Gastroesophageal sphincter (tissue), 4 donors: Measurements from ENCODE around the gene CDH3. TPM values are rescaled to one million over a fixed set of nuclear protein-coding genes. Genes with fewer than 3 reads are reported as not detected.

ENCODE experiments used
- ATAC-seq: fragments of 150-250 bp; one replicate; pipeline ENCODE4 v1.9.1; 2016; ENCODE audit warnings: mild to moderate bottlenecking, moderate library complexity
- H3K27ac ChIP-seq, 4 donors: fragments of 200-600 bp; sonication (generic) in 3 of 4; 1 replicate in 3 of 4; 2 replicates in 1 of 4; pipeline ENCODE4 v1.5.1; 2016 to 2019
- H3K27me3 ChIP-seq: fragments of 200-600 bp; sonication (generic); one replicate; pipeline ENCODE4 v1.5.1; 2019
- H3K36me3 ChIP-seq, 2 donors: fragments of 200-600 bp; sonication (generic); one replicate each; pipeline ENCODE4 v1.5.1; 2019; ENCODE audit warnings: control low read depth in 1 of 2
- H3K4me1 ChIP-seq, 3 donors: fragments of 200-600 bp; sonication (generic); 1 replicate in 2 of 3; 2 replicates in 1 of 3; pipeline ENCODE4 v1.5.1; 2016 to 2019; ENCODE audit warnings: control low read depth in 2 of 3
- H3K4me3 ChIP-seq, 2 donors: fragments of 200-600 bp; sonication (generic); one replicate each; pipeline ENCODE4 v1.5.1; 2019; ENCODE audit warnings: mild to moderate bottlenecking in 1 of 2, moderate library complexity in 1 of 2
- H3K9me3 ChIP-seq, 3 donors: fragments of 200-600 bp; sonication (generic); one replicate each; pipeline ENCODE4 v1.5.1; 2017 to 2019; ENCODE audit warnings: control low read depth in 2 of 3
- CTCF ChIP-seq, 4 experiments: fragments of 200-600 bp in 2 of 4; fragments of 450-650 bp in 2 of 4; sonication (generic) in 1 of 4; IDR thresholded peaks; one replicate each; pipeline ENCODE4 v1.5.1; 2017 to 2019; ENCODE audit warnings: antibody characterized with exemption in 4 of 4, mild to moderate bottlenecking in 2 of 4, moderate library complexity in 2 of 4
- EP300 ChIP-seq: sonication (generic); formaldehyde crosslinking; IDR thresholded peaks from one replicate; pipeline ENCODE4 v1.6.1; 2017; ENCODE audit warnings: antibody characterized with exemption, mild to moderate bottlenecking
- POLR2A ChIP-seq, 2 donors: fragments of 450-650 bp; IDR thresholded peaks; one replicate each; pipeline ENCODE4 v1.6.1; 2017; ENCODE audit warnings: antibody characterized with exemption in 2 of 2, mild to moderate bottlenecking in 2 of 2, moderate library complexity in 1 of 2
- POLR2AphosphoS5 ChIP-seq: sonication (generic); formaldehyde crosslinking; IDR thresholded peaks from one replicate; pipeline ENCODE4 v1.6.1; 2017; ENCODE audit warnings: antibody characterized with exemption
- WGBS, 2 donors: methylation state at CpG; one replicate each; pipeline ENCODE4 v1.1.5; 2018; ENCODE audit warnings: low coverage in 1 of 2; 5-methylcytosine and 5-hydroxymethylcytosine counted together
- total RNA-seq, 4 donors: library from RNA; depleted of rRNA; stranded (reverse); fragments of >200 nt; gene quantifications; one replicate each; pipeline ENCODE4 v1.1.0, GENCODE V29; 2016

CDH3 gene
- 10 to 100 TPM in 1 of 4 donors, 1 to 10 TPM in 2, under 1 TPM in 1; 0.12 to 10.3 (median 4.6) TPM for total RNA-seq

DNA sequence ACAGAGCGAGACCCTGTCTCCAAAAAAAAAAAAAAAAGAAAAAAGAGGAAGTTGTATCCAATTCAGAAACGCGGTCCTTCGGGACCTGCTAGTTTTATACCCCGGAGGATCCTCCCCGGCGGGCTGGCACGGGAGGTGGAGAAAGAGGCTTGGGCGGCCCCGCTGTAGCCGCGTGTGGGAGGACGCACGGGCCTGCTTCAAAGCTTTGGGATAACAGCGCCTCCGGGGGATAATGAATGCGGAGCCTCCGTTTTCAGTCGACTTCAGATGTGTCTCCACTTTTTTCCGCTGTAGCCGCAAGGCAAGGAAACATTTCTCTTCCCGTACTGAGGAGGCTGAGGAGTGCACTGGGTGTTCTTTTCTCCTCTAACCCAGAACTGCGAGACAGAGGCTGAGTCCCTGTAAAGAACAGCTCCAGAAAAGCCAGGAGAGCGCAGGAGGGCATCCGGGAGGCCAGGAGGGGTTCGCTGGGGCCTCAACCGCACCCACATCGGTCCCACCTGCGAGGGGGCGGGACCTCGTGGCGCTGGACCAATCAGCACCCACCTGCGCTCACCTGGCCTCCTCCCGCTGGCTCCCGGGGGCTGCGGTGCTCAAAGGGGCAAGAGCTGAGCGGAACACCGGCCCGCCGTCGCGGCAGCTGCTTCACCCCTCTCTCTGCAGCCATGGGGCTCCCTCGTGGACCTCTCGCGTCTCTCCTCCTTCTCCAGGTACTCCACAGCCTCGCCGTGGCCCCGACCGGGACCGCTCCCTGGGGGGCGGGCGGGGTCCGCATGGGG, at the start of gene CDH3:
Gene CDH3, plus strand, starts transcription at position 596 of the 779 bp plus-strand sequence. Its CDS starts 70 bp downstream, at position 666.
- Histone ChIP-seq H3K27me3 (peaks cover 86% of the 10 kb centered on the region), H3K9me3 (no peaks in the 10 kb centered on the region), H3K4me1 (peaks cover 0 to 28% (median 12%) of the 10 kb centered on the region in 3 donors), H3K27ac (no peak within 1 kb of the TSS), H3K4me3 (peak within 1 kb of the TSS in 1 of 2 donors; percentile 23), H3K36me3 (no peaks in the 10 kb centered on the region)
- ATAC-seq = no peak
- 2 to 10% methylated on average over 21 to 22 of the region's 53 CpGs for WGBS, 2 donors
- TF ChIP-seq POLR2A (IDR thresholded peaks at IDR 0.05) = no peak
- no peak for TF ChIP-seq EP300
- TF ChIP-seq CTCF (IDR thresholded peaks at IDR 0.05) = no peak
- TF ChIP-seq POLR2AphosphoS5 = no peak

- no peaks in the 10 kb centered on the region for H3K4me1 ChIP-seq
- no peaks in the 10 kb centered on the region for H3K27me3 ChIP-seq
- 80 to 92% methylated on average over 3 to 6 of the region's 6 CpGs for WGBS, 2 donors
- no peaks in the 10 kb centered on the region for H3K9me3 ChIP-seq
- ATAC-seq = no peak
- H3K27ac ChIP-seq = no peak overlapping the region
- H3K4me3 ChIP-seq = no peak overlapping the region
- H3K36me3 ChIP-seq = no peaks in the 10 kb centered on the region
- TF ChIP-seq POLR2AphosphoS5 (no peak), EP300 (no peak), CTCF (IDR thresholded peaks at IDR 0.05) (no peak), POLR2A (IDR thresholded peaks at IDR 0.05) (no peak)
These were observed 48.8 kb upstream of the CDH3 start for GRCh38 chr16:68596266-68596665.

GRCh38 chr16:68599586-68599985, 45.5 kb upstream of the CDH3 start:
- Histone ChIP-seq H3K9me3 (no peaks in the 10 kb centered on the region), H3K27ac (no peak overlapping the region), H3K27me3 (no peaks in the 10 kb centered on the region), H3K36me3 (no peaks in the 10 kb centered on the region), H3K4me3 (no peak overlapping the region), H3K4me1 (no peaks in the 10 kb centered on the region)
- 90% methylated on average over 1 of the region's 1 CpG; no CpG with 5 or more reads in 1 of the 2 donors for WGBS, 2 donors
- ATAC-seq = no peak
- TF ChIP-seq EP300 (no peak), POLR2A (IDR thresholded peaks at IDR 0.05) (no peak), CTCF (IDR thresholded peaks at IDR 0.05) (no peak), POLR2AphosphoS5 (no peak)

GRCh38 chr16:68605746-68606145, 39.4 kb upstream of the CDH3 start:
- H3K27ac ChIP-seq = no peak overlapping the region
- H3K4me1 ChIP-seq = no peaks in the 10 kb centered on the region
- 75% methylated on average over 2 of the region's 5 CpGs; no CpG with 5 or more reads in 1 of the 2 donors for WGBS, 2 donors
- H3K27me3 ChIP-seq = no peaks in the 10 kb centered on the region
- no peaks in the 10 kb centered on the region for H3K36me3 ChIP-seq
- H3K4me3 ChIP-seq = no peak overlapping the region
- no peaks in the 10 kb centered on the region for H3K9me3 ChIP-seq
- no peak for TF ChIP-seq EP300
- TF ChIP-seq POLR2AphosphoS5 = no peak
- no peak for TF ChIP-seq CTCF (IDR thresholded peaks at IDR 0.05)
- no peak for TF ChIP-seq POLR2A (IDR thresholded peaks at IDR 0.05)
- ATAC-seq = no peak

DNA sequence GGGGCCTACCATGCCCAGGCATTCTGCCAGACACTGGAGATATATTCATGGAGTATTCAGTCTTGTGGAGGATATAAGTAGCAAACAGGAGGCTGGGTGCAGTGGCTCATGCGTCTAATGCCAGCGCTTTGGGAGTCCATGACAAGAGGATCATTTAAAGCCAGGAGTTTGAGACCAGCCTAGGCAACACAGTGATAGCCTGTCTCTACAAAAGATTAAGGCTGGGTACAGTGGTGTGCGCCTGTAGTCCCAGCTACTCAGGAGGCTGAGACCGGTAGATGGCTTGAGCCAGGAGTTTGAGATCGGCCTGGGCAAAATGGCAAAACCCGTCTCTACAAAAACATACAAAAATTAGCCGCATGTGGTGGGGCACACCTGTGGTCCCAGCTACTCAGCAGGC, 37.7 kb upstream of the CDH3 start:
- ATAC-seq = no peak
- no peaks in the 10 kb centered on the region for H3K36me3 ChIP-seq
- H3K27me3 ChIP-seq = no peaks in the 10 kb centered on the region
- no peak overlapping the region for H3K27ac ChIP-seq
- H3K4me3 ChIP-seq = no peak overlapping the region
- no peaks in the 10 kb centered on the region for H3K9me3 ChIP-seq
- no peaks in the 10 kb centered on the region for H3K4me1 ChIP-seq
- no peak for TF ChIP-seq CTCF (IDR thresholded peaks at IDR 0.05)
- no peak for TF ChIP-seq POLR2AphosphoS5
- no peak for TF ChIP-seq POLR2A (IDR thresholded peaks at IDR 0.05)
- no peak for TF ChIP-seq EP300
- WGBS, 2 donors = 89 to 99% methylated on average over 7 of the region's 7 CpGs
